Measurements from ENCODE around the gene CREBZF. TPM values are rescaled to one million over a fixed set of nuclear protein-coding genes. Genes with fewer than 3 reads are reported as not detected.

CREBZF gene
- total and polyA plus RNA-seq, 2 experiments from 2014 or later = 15.0 to 27.6 TPM

DNA sequence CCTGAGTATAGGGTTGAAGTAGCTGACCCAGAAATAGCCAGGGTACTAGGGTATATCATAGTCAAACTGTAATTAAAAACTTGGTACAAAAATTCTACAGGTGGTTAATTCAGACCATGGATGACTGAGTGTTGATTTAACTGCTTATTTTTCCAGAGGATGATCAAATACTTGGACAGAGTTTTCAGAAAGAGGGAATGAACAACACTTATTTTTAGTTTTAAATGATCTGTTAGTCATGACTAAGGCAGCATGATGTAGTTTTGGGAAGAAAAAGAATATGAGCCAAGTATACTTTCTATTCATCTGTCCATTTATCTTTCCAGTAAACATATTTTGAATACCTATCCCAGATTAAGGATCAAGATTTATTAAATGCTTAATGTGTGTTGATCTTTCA is 40.9 kb upstream of the CREBZF start:
- Histone ChIP-seq H3K9me2 (ENCODE audit: insufficient read depth) (no peaks in the 10 kb centered on the region), H3K27me3 (replicated peaks; ENCODE audit: insufficient read depth) (no peaks in the 10 kb centered on the region), H3K9me3 (ENCODE audit: low read depth) (no peaks in the 10 kb centered on the region), H3K27ac (0 out of 2 replicates have a peak overlapping the region, but pooled peaks have one; percentile 13), H3K36me3 (ENCODE audit: low read depth) (no peaks in the 10 kb centered on the region), H4K20me1 (ENCODE audit: insufficient read depth) (no peaks in the 10 kb centered on the region), H3K4me2 (ENCODE audit: unreplicated experiment) (peak overlapping the region; percentile 47), H3K4me3 (no peak overlapping the region), H3K4me1 (ENCODE audit: insufficient read depth) (peaks cover 17% of the 10 kb centered on the region), H3K9ac (no peak overlapping the region), H2AFZ (no peak overlapping the region), H3F3A (ENCODE audit: insufficient read depth) (peaks cover 20% of the 10 kb centered on the region), H3K79me2 (ENCODE audit: insufficient read depth) (no peaks in the 10 kb centered on the region)
- TF ChIP-seq EZH2phosphoT487 (IDR thresholded peaks at IDR 0.05; ENCODE audit: insufficient read depth, low read depth) = no peak
- peak; percentile 62 for DNase-seq
- in situ Hi-C loops (cut with MboI) = no loop called here

DNA sequence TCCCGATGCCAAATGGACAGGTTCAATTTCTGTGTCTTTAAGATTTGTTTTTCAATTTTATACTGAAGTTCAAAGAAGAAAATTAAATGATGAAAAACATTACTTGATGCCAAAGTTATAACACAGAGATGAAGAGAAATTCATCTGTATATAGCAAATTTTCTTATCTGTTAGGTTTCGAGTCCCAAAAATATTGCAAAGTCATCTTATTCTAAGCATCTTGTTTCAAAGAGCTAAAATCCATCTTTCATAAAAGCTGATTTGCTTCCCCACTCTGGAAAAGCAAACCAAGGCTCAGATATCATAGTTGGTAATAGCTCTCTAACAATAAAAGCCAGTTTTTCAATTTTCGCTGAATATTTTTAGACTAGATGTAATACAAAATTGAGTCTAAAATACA is 40.0 kb upstream of the CREBZF start:
- DNase-seq = no peak
- Histone ChIP-seq H3K9ac (no peak overlapping the region), H3K9me3 (ENCODE audit: low read depth) (no peaks in the 10 kb centered on the region), H3K4me2 (ENCODE audit: unreplicated experiment) (peak overlapping the region; percentile 47), H2AFZ (no peak overlapping the region), H3K4me3 (no peak overlapping the region), H3K27ac (no peak overlapping the region), H3K4me1 (ENCODE audit: insufficient read depth) (peaks cover 17% of the 10 kb centered on the region), H3K79me2 (ENCODE audit: insufficient read depth) (no peaks in the 10 kb centered on the region), H4K20me1 (ENCODE audit: insufficient read depth) (no peaks in the 10 kb centered on the region), H3K27me3 (replicated peaks; ENCODE audit: insufficient read depth) (no peaks in the 10 kb centered on the region), H3F3A (ENCODE audit: insufficient read depth) (peaks cover 20% of the 10 kb centered on the region), H3K9me2 (ENCODE audit: insufficient read depth) (no peaks in the 10 kb centered on the region), H3K36me3 (ENCODE audit: low read depth) (no peaks in the 10 kb centered on the region)
- TF ChIP-seq EZH2 (IDR thresholded peaks at IDR 0.05; ENCODE audit: insufficient read depth, poor library complexity, severe bottlenecking) = no peak
- no peak for TF ChIP-seq EZH2phosphoT487 (IDR thresholded peaks at IDR 0.05; ENCODE audit: insufficient read depth, low read depth)
- 96 to 98% methylated on average over 3 of the region's 3 CpGs for WGBS, 2 experiments (ENCODE audit: low coverage in 1 of 2, low lambda C conversion rate in 2 of 2, missing lambda C conversion rate in 2 of 2)
- in situ Hi-C loops (cut with MboI) = no loop called here

DNA sequence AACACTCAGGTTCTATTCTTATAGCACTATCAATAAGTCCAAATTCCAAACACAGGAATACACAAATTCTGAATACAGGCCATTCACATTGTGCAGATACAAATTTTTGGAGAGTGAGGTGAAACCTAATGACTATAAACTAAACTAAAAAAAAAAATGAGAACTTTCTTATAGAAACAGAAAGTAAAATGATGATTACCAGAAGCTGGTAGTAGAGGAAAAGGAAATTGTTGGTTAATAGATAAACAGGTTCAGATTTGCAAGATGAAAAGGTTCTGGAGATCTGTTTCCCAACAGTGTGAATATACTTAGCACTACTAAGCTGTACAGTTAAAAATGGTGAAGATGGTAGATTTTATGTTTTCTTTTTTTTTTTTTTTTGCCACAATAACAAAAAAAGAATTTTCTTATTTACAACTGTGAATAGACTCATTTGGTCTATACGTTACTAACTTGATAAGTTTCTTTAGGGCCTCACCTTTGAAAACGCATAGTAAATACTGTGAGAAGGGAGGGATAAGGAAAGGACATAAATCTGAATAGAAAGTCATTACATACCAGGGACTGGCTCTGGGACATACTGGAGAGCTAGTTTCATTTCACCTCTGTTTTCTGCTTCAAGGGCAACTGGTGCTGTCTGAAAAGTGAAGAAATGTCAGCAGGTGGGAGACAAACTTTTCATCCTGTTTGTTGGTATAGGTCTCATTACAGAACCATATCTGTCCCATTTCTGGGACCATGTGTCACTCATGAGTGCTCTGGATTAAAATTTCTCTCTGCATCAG is 35.2 kb upstream of the CREBZF start:
- TF ChIP-seq EZH2phosphoT487 (IDR thresholded peaks at IDR 0.05; ENCODE audit: insufficient read depth, low read depth) = no peak
- no peak for TF ChIP-seq EZH2 (IDR thresholded peaks at IDR 0.05; ENCODE audit: insufficient read depth, poor library complexity, severe bottlenecking)
- in situ Hi-C loops (cut with MboI) = loop anchor here (10.0 to 25.0 kb wide), 2 partner anchors 145 to 262 kb away; no protein-coding TSS in a partner anchor
- Histone ChIP-seq H3K9me3 (ENCODE audit: low read depth) (no peaks in the 10 kb centered on the region), H3K27ac (no peak overlapping the region), H3K9me2 (ENCODE audit: insufficient read depth) (no peaks in the 10 kb centered on the region), H3K79me2 (ENCODE audit: insufficient read depth) (no peaks in the 10 kb centered on the region), H3K4me1 (ENCODE audit: insufficient read depth) (peaks cover 13% of the 10 kb centered on the region), H3K27me3 (replicated peaks; ENCODE audit: insufficient read depth) (no peaks in the 10 kb centered on the region), H3K36me3 (ENCODE audit: low read depth) (no peaks in the 10 kb centered on the region), H4K20me1 (ENCODE audit: insufficient read depth) (no peaks in the 10 kb centered on the region), H3K4me3 (no peak overlapping the region), H3K9ac (no peak overlapping the region), H2AFZ (no peak overlapping the region), H3F3A (ENCODE audit: insufficient read depth) (peaks cover 14% of the 10 kb centered on the region), H3K4me2 (ENCODE audit: unreplicated experiment) (no peak overlapping the region)
- no peak for DNase-seq
- 86 to 88% methylated on average over 2 of the region's 2 CpGs for WGBS, 2 experiments (ENCODE audit: low coverage in 1 of 2, low lambda C conversion rate in 2 of 2, missing lambda C conversion rate in 2 of 2)

- Histone ChIP-seq H3F3A (ENCODE audit: insufficient read depth) (peaks cover 14% of the 10 kb centered on the region), H3K4me2 (ENCODE audit: unreplicated experiment) (no peak overlapping the region), H3K36me3 (ENCODE audit: low read depth) (no peaks in the 10 kb centered on the region), H3K4me3 (no peak overlapping the region), H4K20me1 (ENCODE audit: insufficient read depth) (no peaks in the 10 kb centered on the region), H3K27ac (no peak overlapping the region), H3K9me3 (ENCODE audit: low read depth) (no peaks in the 10 kb centered on the region), H3K9ac (no peak overlapping the region), H3K9me2 (ENCODE audit: insufficient read depth) (no peaks in the 10 kb centered on the region), H2AFZ (no peak overlapping the region), H3K27me3 (replicated peaks; ENCODE audit: insufficient read depth) (no peaks in the 10 kb centered on the region), H3K79me2 (ENCODE audit: insufficient read depth) (no peaks in the 10 kb centered on the region), H3K4me1 (ENCODE audit: insufficient read depth) (peaks cover 21% of the 10 kb centered on the region)
- TF ChIP-seq EZH2 (IDR thresholded peaks at IDR 0.05; ENCODE audit: insufficient read depth, poor library complexity, severe bottlenecking) (no peak), EZH2phosphoT487 (IDR thresholded peaks at IDR 0.05; ENCODE audit: insufficient read depth, low read depth) (no peak)
- WGBS, 2 experiments (ENCODE audit: low coverage in 1 of 2, low lambda C conversion rate in 2 of 2, missing lambda C conversion rate in 2 of 2) = 16 to 19% methylated on average over 1 of the region's 1 CpG
- in situ Hi-C loops (cut with MboI) = loop anchor here (10.0 to 25.0 kb wide), 2 partner anchors 147 to 264 kb away; no protein-coding TSS in a partner anchor
- no peak for DNase-seq
Observed at GRCh38 chr11:85698195-85698594, 33.3 kb upstream of the CREBZF start.

All from GM23248 (cell line).